ENCODE results near the gene ZFAND6. TPM values are rescaled to one million over a fixed set of nuclear protein-coding genes. Genes with fewer than 3 reads are reported as not detected.
"Not testable (repeated sequence)": the region's sequence is repeated elsewhere in the genome, so short reads cannot be mapped to it uniquely, and the experiment has no call there.

Gene ZFAND6
- total RNA-seq, 2 donors from 2014 or later, result 85.1 to 146 TPM

- no peak for TF ChIP-seq CTCF (IDR thresholded peaks at IDR 0.05)
- Histone ChIP-seq H3K9me3 (no peaks in the 10 kb centered on the region), H3K4me3 (no peak overlapping the region), H3K27ac (no peak overlapping the region), H3K27me3 (no peaks in the 10 kb centered on the region), H3K36me3 (no peaks in the 10 kb centered on the region), H3K4me1 (peaks cover 0 to 23% of the 10 kb centered on the region in 2 donors)
- DNase-seq (ENCODE audit: low spot score), result no peak
Measured at GRCh38 chr15:80095511-80095910, 36.0 kb downstream of the ZFAND6 start.

GRCh38 chr15:80095969-80096368 is 36.5 kb downstream of the ZFAND6 start:
- no peaks in the 10 kb centered on the region for H3K36me3 ChIP-seq
- DNase-seq (ENCODE audit: low spot score), result no peak
- no peaks in the 10 kb centered on the region for H3K9me3 ChIP-seq
- peaks cover 0 to 23% of the 10 kb centered on the region in 2 donors for H3K4me1 ChIP-seq
- no peak overlapping the region for H3K4me3 ChIP-seq
- no peaks in the 10 kb centered on the region for H3K27me3 ChIP-seq
- TF ChIP-seq CTCF (IDR thresholded peaks at IDR 0.05), result no peak
- no peak overlapping the region for H3K27ac ChIP-seq

GRCh38 chr15:80098341-80098740 is 38.9 kb downstream of the ZFAND6 start:
- H3K27ac ChIP-seq, result no peak overlapping the region
- no peak for TF ChIP-seq CTCF (IDR thresholded peaks at IDR 0.05)
- no peak overlapping the region for H3K4me3 ChIP-seq
- H3K27me3 ChIP-seq, result no peaks in the 10 kb centered on the region
- DNase-seq (ENCODE audit: low spot score), result no peak
- H3K36me3 ChIP-seq, result no peaks in the 10 kb centered on the region
- no peaks in the 10 kb centered on the region for H3K9me3 ChIP-seq
- H3K4me1 ChIP-seq, result peaks cover 0 to 23% of the 10 kb centered on the region in 2 donors

GRCh38 chr15:80099241-80099640 is 39.8 kb downstream of the ZFAND6 start:
- H3K36me3 ChIP-seq, result no peaks in the 10 kb centered on the region
- no peak overlapping the region for H3K27ac ChIP-seq
- no peak for DNase-seq (ENCODE audit: low spot score)
- no peaks in the 10 kb centered on the region for H3K9me3 ChIP-seq
- H3K4me1 ChIP-seq, result peaks cover 0 to 15% of the 10 kb centered on the region in 2 donors
- H3K27me3 ChIP-seq, result no peaks in the 10 kb centered on the region
- H3K4me3 ChIP-seq, result no peak overlapping the region
- TF ChIP-seq CTCF (IDR thresholded peaks at IDR 0.05), result no peak

GRCh38 chr15:80099662-80100061 is 40.2 kb downstream of the ZFAND6 start:
- not testable (repeated sequence) for H3K27me3 ChIP-seq; H3K9me3 ChIP-seq; H3K36me3 ChIP-seq; H3K27ac ChIP-seq; H3K4me3 ChIP-seq; DNase-seq (ENCODE audit: low spot score)
- peaks cover 0 to 11% of the 10 kb centered on the region in 2 donors for H3K4me1 ChIP-seq

- H3K27me3 ChIP-seq, result no peaks in the 10 kb centered on the region
- no peaks in the 10 kb centered on the region for H3K36me3 ChIP-seq
- no peak overlapping the region for H3K27ac ChIP-seq
- no peak for DNase-seq (ENCODE audit: low spot score)
- H3K9me3 ChIP-seq, result no peaks in the 10 kb centered on the region
- peaks cover 0 to 6% of the 10 kb centered on the region in 2 donors for H3K4me1 ChIP-seq
- no peak for TF ChIP-seq CTCF (IDR thresholded peaks at IDR 0.05)
- H3K4me3 ChIP-seq, result no peak overlapping the region
Measured at GRCh38 chr15:80100247-80100646, 40.8 kb downstream of the ZFAND6 start.

All from right atrium auricular region (tissue), 2 donors.